ENCODE results near the gene TMPRSS12. TPM values are rescaled to one million over a fixed set of nuclear protein-coding genes. Genes with fewer than 3 reads are reported as not detected.
"Not testable (repeated sequence)": the region's sequence is repeated elsewhere in the genome, so short reads cannot be mapped to it uniquely, and the experiment has no call there.

TMPRSS12 gene
- total RNA-seq, 1 donor from 2014 or later, result not detected

- H3K36me3 ChIP-seq, result no peaks in the 10 kb centered on the region
- no peak overlapping the region for H3K4me3 ChIP-seq
- TF ChIP-seq, protein P1, sequence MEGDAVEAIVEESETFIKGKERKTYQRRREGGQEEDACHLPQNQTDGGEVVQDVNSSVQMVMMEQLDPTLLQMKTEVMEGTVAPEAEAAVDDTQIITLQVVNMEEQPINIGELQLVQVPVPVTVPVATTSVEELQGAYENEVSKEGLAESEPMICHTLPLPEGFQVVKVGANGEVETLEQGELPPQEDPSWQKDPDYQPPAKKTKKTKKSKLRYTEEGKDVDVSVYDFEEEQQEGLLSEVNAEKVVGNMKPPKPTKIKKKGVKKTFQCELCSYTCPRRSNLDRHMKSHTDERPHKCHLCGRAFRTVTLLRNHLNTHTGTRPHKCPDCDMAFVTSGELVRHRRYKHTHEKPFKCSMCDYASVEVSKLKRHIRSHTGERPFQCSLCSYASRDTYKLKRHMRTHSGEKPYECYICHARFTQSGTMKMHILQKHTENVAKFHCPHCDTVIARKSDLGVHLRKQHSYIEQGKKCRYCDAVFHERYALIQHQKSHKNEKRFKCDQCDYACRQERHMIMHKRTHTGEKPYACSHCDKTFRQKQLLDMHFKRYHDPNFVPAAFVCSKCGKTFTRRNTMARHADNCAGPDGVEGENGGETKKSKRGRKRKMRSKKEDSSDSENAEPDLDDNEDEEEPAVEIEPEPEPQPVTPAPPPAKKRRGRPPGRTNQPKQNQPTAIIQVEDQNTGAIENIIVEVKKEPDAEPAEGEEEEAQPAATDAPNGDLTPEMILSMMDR (IDR thresholded peaks at IDR 0.05; ENCODE audit: borderline replicate concordance), result no peak
- H3K27ac ChIP-seq (replicated peaks), result no peak overlapping the region
- intact Hi-C loops (cut with micrococcal nuclease), result no loop called here
- H3K27me3 ChIP-seq (ENCODE audit: low read depth), result no peaks in the 10 kb centered on the region
- H3K4me1 ChIP-seq, result no peaks in the 10 kb centered on the region
- DNase-seq, result no peak
- peaks cover 21% of the 10 kb centered on the region for H3K9me3 ChIP-seq (replicated peaks)
These were observed 22.5 kb downstream of the TMPRSS12 start for GRCh38 chr12:50865266-50865665.

- intact Hi-C loops (cut with micrococcal nuclease); H3K36me3 ChIP-seq; H3K4me1 ChIP-seq; H3K27me3 ChIP-seq (ENCODE audit: low read depth); H3K4me3 ChIP-seq; H3K27ac ChIP-seq (replicated peaks); DNase-seq: not testable (repeated sequence)
- H3K9me3 ChIP-seq (replicated peaks), result peaks cover 33% of the 10 kb centered on the region
These were observed 26.2 kb downstream of the TMPRSS12 start for GRCh38 chr12:50868881-50869280.

GRCh38 chr12:50882563-50882962, 39.8 kb downstream of the TMPRSS12 start:
- no peak overlapping the region for H3K27ac ChIP-seq (replicated peaks)
- H3K4me3 ChIP-seq, result no peak overlapping the region
- H3K4me1 ChIP-seq, result no peaks in the 10 kb centered on the region
- DNase-seq, result no peak
- no peaks in the 10 kb centered on the region for H3K27me3 ChIP-seq (ENCODE audit: low read depth)
- no peaks in the 10 kb centered on the region for H3K36me3 ChIP-seq
- TF ChIP-seq, protein P1 (IDR thresholded peaks at IDR 0.05; ENCODE audit: borderline replicate concordance), result no peak
- peaks cover 19% of the 10 kb centered on the region for H3K9me3 ChIP-seq (replicated peaks)
- intact Hi-C loops (cut with micrococcal nuclease), result no loop called here

- H3K27me3 ChIP-seq (ENCODE audit: low read depth), result no peaks in the 10 kb centered on the region
- no peaks in the 10 kb centered on the region for H3K4me1 ChIP-seq
- H3K4me3 ChIP-seq, result no peak overlapping the region
- intact Hi-C loops (cut with micrococcal nuclease), result no loop called here
- H3K27ac ChIP-seq (replicated peaks), result no peak overlapping the region
- TF ChIP-seq, protein P1 (IDR thresholded peaks at IDR 0.05; ENCODE audit: borderline replicate concordance), result no peak
- no peak for DNase-seq
- H3K36me3 ChIP-seq, result no peaks in the 10 kb centered on the region
- H3K9me3 ChIP-seq (replicated peaks), result peaks cover 16% of the 10 kb centered on the region
These were observed 44.5 kb downstream of the TMPRSS12 start for GRCh38 chr12:50887191-50887590.

- intact Hi-C loops (cut with micrococcal nuclease), result no loop called here
- H3K27ac ChIP-seq (replicated peaks), result no peak overlapping the region
- no peak overlapping the region for H3K4me3 ChIP-seq
- peaks cover 2% of the 10 kb centered on the region for H3K9me3 ChIP-seq (replicated peaks)
- no peaks in the 10 kb centered on the region for H3K36me3 ChIP-seq
- H3K27me3 ChIP-seq (ENCODE audit: low read depth), result no peaks in the 10 kb centered on the region
- H3K4me1 ChIP-seq, result no peaks in the 10 kb centered on the region
- TF ChIP-seq, protein P1 (IDR thresholded peaks at IDR 0.05; ENCODE audit: borderline replicate concordance), result no peak
- no peak for DNase-seq
These were observed 45.9 kb downstream of the TMPRSS12 start for GRCh38 chr12:50888666-50889065.

- Histone ChIP-seq H3K4me1 (no peaks in the 10 kb centered on the region), H3K4me3 (no peak overlapping the region), H3K36me3 (no peaks in the 10 kb centered on the region), H3K27me3 (ENCODE audit: low read depth) (no peaks in the 10 kb centered on the region), H3K9me3 (replicated peaks) (peaks cover 7% of the 10 kb centered on the region), H3K27ac (replicated peaks) (no peak overlapping the region)
- no peak for DNase-seq
- intact Hi-C loops (cut with micrococcal nuclease), result no loop called here
- TF ChIP-seq, protein P1 (IDR thresholded peaks at IDR 0.05; ENCODE audit: borderline replicate concordance), result no peak
These were observed 51.5 kb downstream of the TMPRSS12 start for GRCh38 chr12:50894241-50894640.

Data from left ventricle myocardium inferior (tissue), 1 donor.